HepG2 (cell line): Measurements from ENCODE around the gene TTC31. TPM values are rescaled to one million over a fixed set of nuclear protein-coding genes. Genes with fewer than 3 reads are reported as not detected.

Source experiments
- ERF ChIP-seq: IDR thresholded peaks from 2 replicates; pipeline ENCODE4 v1.6.1; 2018; ENCODE audit warnings: missing biosample characterization, missing genetic modification reagents
- HIVEP1 ChIP-seq: sonication (generic); formaldehyde crosslinking; IDR thresholded peaks from 2 replicates; pipeline ENCODE4 v1.4.0; 2020; ENCODE audit warnings: mild to moderate bottlenecking, missing genetic modification reagents
- KAT2B ChIP-seq: fragments of 150-350 bp; IDR thresholded peaks from 2 replicates; pipeline ENCODE4 v1.6.1; 2014; ENCODE audit warnings: low read depth, low read length, borderline replicate concordance
- KLF13 ChIP-seq: sonication (generic); formaldehyde crosslinking; IDR thresholded peaks from 2 replicates; pipeline ENCODE4 v1.4.0; 2020; ENCODE audit warnings: mild to moderate bottlenecking, missing genetic modification reagents
- MEIS2 ChIP-seq: sonication (generic); formaldehyde crosslinking; IDR thresholded peaks from 2 replicates; pipeline ENCODE4 v1.9.0; 2021; ENCODE audit warnings: mild to moderate bottlenecking, missing genetic modification reagents
- SNAPC4 ChIP-seq: sonication (generic); formaldehyde crosslinking; IDR thresholded peaks from 2 replicates; pipeline ENCODE4 v1.4.0; 2020; ENCODE audit warnings: mild to moderate bottlenecking, missing genetic modification reagents
- STAT6 ChIP-seq: sonication (generic); formaldehyde crosslinking; IDR thresholded peaks from 2 replicates; pipeline ENCODE4 v1.4.0; 2020; ENCODE audit warnings: missing genetic modification reagents, mild to moderate bottlenecking, borderline replicate concordance
- TRIM22 ChIP-seq: fragments of 450-650 bp; IDR thresholded peaks from 2 replicates; pipeline ENCODE4 v1.6.1; 2017
- ZFP62 ChIP-seq: sonication (generic); formaldehyde crosslinking; IDR thresholded peaks from 2 replicates; pipeline ENCODE4 v1.4.0; 2020; ENCODE audit warnings: missing genetic modification reagents
- ZNF407 ChIP-seq: sonication (generic); formaldehyde crosslinking; IDR thresholded peaks from one replicate; pipeline ENCODE4 v1.5.1; 2020; ENCODE audit warnings: mild to moderate bottlenecking, missing genetic modification reagents; ENCODE audit errors: not compliant biosample characterization
- polyA plus RNA-seq, 8 experiments: library from polyadenylated mRNA; depleted of rRNA in 3 of 8; stranded (reverse) in 7 of 8; unstranded in 1 of 8; fragments of >200 nt; fragmentation: Illumina TruSeq in 4 of 8; extraction: Trizol in 4 of 8; gene quantifications; 2 replicates each; pipeline versions ENCODE4 v1.2.1 to v1.2.3, GENCODE V29; 2011 to 2016; ENCODE audit warnings: low read depth in 4 of 8, missing spikeins in 1 of 8, mixed read lengths in 1 of 8; ENCODE audit not compliant: insufficient read depth in 1 of 8
- total RNA-seq, 5 experiments: library from RNA; depleted of rRNA; stranded (reverse); fragments of >200 nt; fragmentation: Illumina TruSeq; extraction: Trizol; gene quantifications; 2 replicates each; pipeline ENCODE4 v1.2.3, GENCODE V29; 2016; ENCODE audit warnings: low read depth in 1 of 5

Gene TTC31
- total and polyA plus RNA-seq, 2 of the 13 experiments (the other 11 are each of a cell fraction or from before 2014, with no cell fraction given): 28.3 to 39.5 TPM

- TF ChIP-seq ZNF407 (no peak), ERF (CRISPR knock-in tag) (0 out of 2 replicates have a peak, but pooled peaks have one; percentile 34), MEIS2 (CRISPR knock-in tag) (no peak), STAT6 (no peak; the same call in 1 of the 2 replicates), TRIM22 (no peak), KLF13 (CRISPR knock-in tag) (no peak), SNAPC4 (no peak), KAT2B (peak; percentile 67; the same call in 1 of the 2 replicates), HIVEP1 (CRISPR knock-in tag) (peak; percentile 65; the same call in 1 of the 2 replicates), ZFP62 (no peak)
These were observed 6.0 kb downstream of the TTC31 start (continued) for GRCh38 chr2:74488643-74489481.
